Suprapubic skin (tissue), 4 donors: ENCODE results near the gene IGLL5. TPM values are rescaled to one million over a fixed set of nuclear protein-coding genes. Genes with fewer than 3 reads are reported as not detected.

Source experiments
- DNase-seq, 2 donors: peaks; one replicate each; pipeline ENCODE4 v3.0.0-alpha.2; 2019; ENCODE audit warnings: low spot score in 2 of 2
- H3K27ac ChIP-seq: fragments of 200-600 bp; sonication (generic); one replicate; pipeline ENCODE4 v1.5.1; 2019
- H3K27me3 ChIP-seq: fragments of 200-600 bp; sonication (generic); one replicate; pipeline ENCODE4 v1.5.1; 2019
- H3K36me3 ChIP-seq: fragments of 200-600 bp; sonication (generic); one replicate; pipeline ENCODE4 v1.5.1; 2019
- H3K4me1 ChIP-seq: fragments of 200-600 bp; sonication (generic); one replicate; pipeline ENCODE4 v1.5.1; 2019
- H3K4me3 ChIP-seq: fragments of 200-600 bp; sonication (generic); one replicate; pipeline ENCODE4 v1.5.1; 2019; ENCODE audit warnings: mild to moderate bottlenecking
- H3K9me3 ChIP-seq: fragments of 200-600 bp; sonication (generic); one replicate; pipeline ENCODE4 v1.5.1; 2019
- EP300 ChIP-seq: sonication (generic); formaldehyde crosslinking; IDR thresholded peaks from one replicate; pipeline ENCODE4 v1.6.1; 2017; ENCODE audit warnings: antibody characterized with exemption
- POLR2A ChIP-seq, 2 donors: fragments of 450-650 bp; IDR thresholded peaks; one replicate each; pipeline ENCODE4 v1.6.1; 2017; ENCODE audit warnings: antibody characterized with exemption in 2 of 2, mild to moderate bottlenecking in 2 of 2, moderate library complexity in 2 of 2
- POLR2AphosphoS5 ChIP-seq, 3 donors: sonication (generic); formaldehyde crosslinking; IDR thresholded peaks; one replicate each; pipeline ENCODE4 v1.6.1; 2017; ENCODE audit warnings: antibody characterized with exemption in 3 of 3
- WGBS: methylation state at CpG from one replicate; pipeline ENCODE4 v1.1.5; 2018; 5-methylcytosine and 5-hydroxymethylcytosine counted together
- total RNA-seq, 4 donors: library from RNA; depleted of rRNA; stranded (reverse); fragments of >200 nt; gene quantifications; one replicate each; pipeline ENCODE4 v1.1.0, GENCODE V29; 2016
- TF ChIP-seq, protein P1 (sequence below), 2 donors: fragments of 200-600 bp in 1 of 2; fragments of 450-650 bp in 1 of 2; sonication (generic) in 1 of 2; IDR thresholded peaks; one replicate each; pipeline ENCODE4 v1.5.1; 2016 to 2019; ENCODE audit warnings: antibody characterized with exemption in 2 of 2, mild to moderate bottlenecking in 1 of 2, moderate library complexity in 1 of 2

The IGLL5 gene
- total RNA-seq, 4 donors from 2014 or later: not detected

DNA sequence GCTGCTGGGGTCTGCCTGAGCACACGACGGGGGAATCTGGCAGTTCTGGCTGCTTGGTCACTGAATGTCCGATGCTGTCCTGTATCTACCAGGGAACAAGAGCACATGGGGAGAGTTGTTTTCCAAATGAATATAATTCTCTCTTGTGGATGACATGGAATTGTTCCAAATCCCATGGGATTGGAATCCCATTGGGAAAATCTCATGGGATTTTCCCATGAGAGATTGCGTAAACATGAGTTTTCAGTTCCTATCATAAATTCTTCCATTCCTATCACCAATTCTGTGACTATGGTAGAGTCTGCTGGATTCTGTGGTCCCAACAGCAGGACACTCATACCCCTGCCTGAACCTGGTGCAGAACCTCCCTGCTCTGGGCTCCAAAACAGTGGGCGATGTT lies 35.6 kb upstream of the IGLL5 start:
- H3K27me3 ChIP-seq: peaks cover 28% of the 10 kb centered on the region

DNA sequence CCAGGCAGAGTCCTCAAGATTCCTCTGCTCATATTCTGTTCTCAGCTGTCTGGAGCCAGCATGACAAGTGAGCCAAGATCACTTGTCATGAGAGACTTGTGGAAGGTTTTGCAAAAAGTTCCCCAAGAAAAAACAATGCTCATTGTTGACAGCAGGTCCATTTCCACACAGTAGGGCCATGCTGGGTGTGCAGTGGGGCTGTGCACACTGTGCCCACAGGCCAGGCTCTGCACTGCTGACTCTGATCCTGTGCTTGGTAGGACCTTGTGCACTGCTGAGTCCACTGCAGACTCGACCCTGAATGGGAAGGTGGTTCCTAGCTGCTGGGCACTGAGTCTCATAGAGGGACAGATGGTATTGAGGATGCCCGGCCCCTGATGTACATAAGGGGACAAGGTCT lies 33.9 kb upstream of the IGLL5 start:
- peak in 1 of 2 donors; percentile 56 for DNase-seq
- TF ChIP-seq POLR2A (IDR thresholded peaks at IDR 0.05): no peak
- TF ChIP-seq, protein P1, sequence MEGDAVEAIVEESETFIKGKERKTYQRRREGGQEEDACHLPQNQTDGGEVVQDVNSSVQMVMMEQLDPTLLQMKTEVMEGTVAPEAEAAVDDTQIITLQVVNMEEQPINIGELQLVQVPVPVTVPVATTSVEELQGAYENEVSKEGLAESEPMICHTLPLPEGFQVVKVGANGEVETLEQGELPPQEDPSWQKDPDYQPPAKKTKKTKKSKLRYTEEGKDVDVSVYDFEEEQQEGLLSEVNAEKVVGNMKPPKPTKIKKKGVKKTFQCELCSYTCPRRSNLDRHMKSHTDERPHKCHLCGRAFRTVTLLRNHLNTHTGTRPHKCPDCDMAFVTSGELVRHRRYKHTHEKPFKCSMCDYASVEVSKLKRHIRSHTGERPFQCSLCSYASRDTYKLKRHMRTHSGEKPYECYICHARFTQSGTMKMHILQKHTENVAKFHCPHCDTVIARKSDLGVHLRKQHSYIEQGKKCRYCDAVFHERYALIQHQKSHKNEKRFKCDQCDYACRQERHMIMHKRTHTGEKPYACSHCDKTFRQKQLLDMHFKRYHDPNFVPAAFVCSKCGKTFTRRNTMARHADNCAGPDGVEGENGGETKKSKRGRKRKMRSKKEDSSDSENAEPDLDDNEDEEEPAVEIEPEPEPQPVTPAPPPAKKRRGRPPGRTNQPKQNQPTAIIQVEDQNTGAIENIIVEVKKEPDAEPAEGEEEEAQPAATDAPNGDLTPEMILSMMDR (IDR thresholded peaks at IDR 0.05): no peak
- TF ChIP-seq POLR2AphosphoS5 (IDR thresholded peaks at IDR 0.05): no peak
- no peak for TF ChIP-seq EP300
- Histone ChIP-seq H3K4me3 (no peak overlapping the region), H3K9me3 (no peaks in the 10 kb centered on the region), H3K27me3 (peaks cover 36% of the 10 kb centered on the region), H3K36me3 (no peaks in the 10 kb centered on the region), H3K27ac (no peak overlapping the region), H3K4me1 (no peaks in the 10 kb centered on the region)
- 79% methylated on average over 2 of the region's 2 CpGs for WGBS

More for the DNA sequence above, 35.6 kb upstream of the IGLL5 start:
- H3K27ac ChIP-seq: no peak overlapping the region
- H3K9me3 ChIP-seq: no peaks in the 10 kb centered on the region
- H3K4me3 ChIP-seq: no peak overlapping the region
- TF ChIP-seq POLR2A (IDR thresholded peaks at IDR 0.05) (no peak), EP300 (no peak), POLR2AphosphoS5 (IDR thresholded peaks at IDR 0.05) (no peak)
- TF ChIP-seq, protein P1 (IDR thresholded peaks at IDR 0.05): no peak
- no peak for DNase-seq
- H3K36me3 ChIP-seq: no peaks in the 10 kb centered on the region
- WGBS: 88% methylated on average over 5 of the region's 5 CpGs
- no peaks in the 10 kb centered on the region for H3K4me1 ChIP-seq

DNA sequence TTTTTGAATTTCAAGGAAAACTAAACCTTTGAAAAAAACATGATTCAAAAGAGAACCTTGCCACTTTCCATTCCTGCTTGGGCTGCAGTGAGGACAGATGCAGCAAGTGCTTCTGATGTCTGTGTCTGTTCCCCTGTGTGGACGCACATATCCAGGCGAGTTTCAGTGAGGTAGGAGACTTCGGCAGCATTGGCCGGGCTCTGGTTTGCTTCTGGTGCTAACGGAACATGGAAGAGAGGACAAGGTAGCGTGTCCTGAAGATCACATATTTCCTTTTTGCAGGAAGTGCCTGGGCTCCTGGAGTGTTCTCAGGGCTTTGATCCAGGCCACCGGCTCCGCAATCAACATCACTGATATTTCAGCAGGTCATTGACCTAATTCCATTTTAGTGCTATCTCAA lies 33.1 kb upstream of the IGLL5 start:
- H3K9me3 ChIP-seq: no peaks in the 10 kb centered on the region
- peaks cover 36% of the 10 kb centered on the region for H3K27me3 ChIP-seq
- TF ChIP-seq, protein P1 (IDR thresholded peaks at IDR 0.05): no peak
- TF ChIP-seq POLR2AphosphoS5 (IDR thresholded peaks at IDR 0.05) (no peak), POLR2A (IDR thresholded peaks at IDR 0.05) (no peak), EP300 (no peak)
- no peak overlapping the region for H3K4me3 ChIP-seq
- WGBS: 88% methylated on average over 8 of the region's 8 CpGs
- H3K4me1 ChIP-seq: no peaks in the 10 kb centered on the region
- no peaks in the 10 kb centered on the region for H3K36me3 ChIP-seq
- no peak for DNase-seq
- no peak overlapping the region for H3K27ac ChIP-seq

DNA sequence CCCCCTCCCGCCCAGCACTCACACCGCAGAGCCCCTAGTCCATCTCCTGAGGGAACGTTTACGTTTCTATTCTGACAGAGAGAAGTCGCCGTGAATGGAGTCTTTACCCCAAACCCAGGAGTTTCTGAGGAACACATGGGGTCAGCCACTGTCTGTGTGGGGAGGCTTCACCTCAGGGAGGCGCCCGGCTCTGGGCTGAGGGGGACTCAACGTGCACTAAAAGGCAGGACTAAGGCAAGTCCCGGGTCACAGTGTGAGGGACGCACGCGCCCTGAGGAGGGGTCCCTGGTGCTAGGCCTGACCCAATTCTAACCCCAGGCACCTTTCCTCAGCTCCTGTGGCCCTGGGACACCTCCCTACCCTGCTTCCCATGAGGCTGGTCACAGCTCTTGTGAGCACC lies 32.5 kb upstream of the IGLL5 start:
- whole genome bisulfite sequencing: 59% methylated on average over 10 of the region's 13 CpGs
- no peaks in the 10 kb centered on the region for H3K9me3 ChIP-seq

DNA sequence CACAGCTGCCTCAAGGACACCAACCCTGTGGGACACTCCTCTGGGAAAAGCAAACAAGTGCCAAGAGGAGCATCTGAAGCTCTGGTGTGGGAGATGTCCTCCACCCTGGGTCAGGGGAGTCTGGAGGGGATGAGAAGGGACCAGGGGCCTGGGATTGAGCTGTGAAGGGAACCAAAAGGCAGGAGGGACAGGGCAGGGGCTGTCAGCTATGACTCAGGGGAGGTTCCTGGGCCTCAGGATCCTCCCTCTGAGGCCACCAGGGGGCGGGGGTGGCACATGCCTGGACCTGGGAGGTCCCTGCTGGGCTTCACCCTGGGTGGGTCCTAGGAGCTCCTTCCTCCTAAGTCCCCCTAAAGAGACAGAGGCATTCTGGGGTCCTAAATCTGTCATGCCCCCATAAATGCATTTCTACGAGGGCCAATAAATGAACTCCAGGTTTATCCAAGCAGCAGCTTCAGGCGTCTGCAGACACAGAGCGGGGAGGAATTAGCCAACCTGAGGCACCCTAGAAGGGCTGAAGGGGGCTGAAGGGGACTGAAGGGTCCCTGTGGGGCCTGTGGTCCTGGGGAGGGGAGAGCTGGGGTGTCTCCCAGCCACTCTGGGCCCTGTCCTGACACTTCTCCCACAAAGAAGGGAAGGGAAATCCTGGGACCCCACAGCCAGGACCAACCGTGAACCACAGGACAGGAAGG lies 31.9 kb upstream of the IGLL5 start:
- Histone ChIP-seq H3K4me3 (no peak overlapping the region), H3K4me1 (no peaks in the 10 kb centered on the region), H3K27me3 (peaks cover 36% of the 10 kb centered on the region), H3K27ac (no peak overlapping the region), H3K9me3 (no peaks in the 10 kb centered on the region), H3K36me3 (no peaks in the 10 kb centered on the region)
- TF ChIP-seq EP300 (no peak), POLR2A (IDR thresholded peaks at IDR 0.05) (no peak)
- TF ChIP-seq, protein P1 (IDR thresholded peaks at IDR 0.05): peak in 1 of 2 donors; percentile 26
- WGBS: 64% methylated on average over 4 of the region's 5 CpGs
- DNase-seq: peak in 1 of 2 donors; percentile 71

More for the DNA sequence above, 32.5 kb upstream of the IGLL5 start:
- H3K36me3 ChIP-seq: no peaks in the 10 kb centered on the region
- no peak overlapping the region for H3K27ac ChIP-seq
- peak in 1 of 2 donors; percentile 72 for DNase-seq
- no peaks in the 10 kb centered on the region for H3K4me1 ChIP-seq
- no peak overlapping the region for H3K4me3 ChIP-seq
- no peak for TF ChIP-seq EP300
- TF ChIP-seq, protein P1 (IDR thresholded peaks at IDR 0.05): no peak
- TF ChIP-seq POLR2AphosphoS5 (IDR thresholded peaks at IDR 0.05): no peak
- TF ChIP-seq POLR2A (IDR thresholded peaks at IDR 0.05): no peak
- peaks cover 36% of the 10 kb centered on the region for H3K27me3 ChIP-seq
